ENCODE data around the gene C18orf32. TPM values are rescaled to one million over a fixed set of nuclear protein-coding genes. Genes with fewer than 3 reads are reported as not detected.
A peak's percentile ranks its signal among the peaks of the same experiment; 100 is the strongest.

Gene C18orf32
- total RNA-seq, 1 experiment from 2014 or later: 24.4 TPM

- no peaks in the 10 kb centered on the region for H3K79me1 ChIP-seq (ENCODE audit: insufficient read depth, low read depth, low read length, poor library complexity, severe bottlenecking)
- peaks cover 6% of the 10 kb centered on the region for H3K79me2 ChIP-seq (ENCODE audit: insufficient read depth, low read length)
- H2BK15ac ChIP-seq (ENCODE audit: low read depth, low read length): no peak overlapping the region
- no peaks in the 10 kb centered on the region for H3K23me2 ChIP-seq (ENCODE audit: insufficient read length, low read depth, low read length, poor library complexity, severe bottlenecking)
- H4K91ac ChIP-seq (ENCODE audit: insufficient read length, low read depth, low read length): no peak overlapping the region
- no peak overlapping the region for H3K14ac ChIP-seq (ENCODE audit: insufficient read depth, low read length)
- H3K18ac ChIP-seq (ENCODE audit: insufficient read length, low read depth, low read length): no peak overlapping the region
- no peak overlapping the region for H3K9ac ChIP-seq (ENCODE audit: extremely low read depth, insufficient read length, low read length)
- Mint-ChIP-seq H3K4me3 (peak overlapping the region in 1 of 2 experiments; percentile 7; a peak in 1 of 5 replicates), H3K9me3 (peaks cover 0 to 3% of the 10 kb centered on the region in 2 experiments; a peak in 1 of 5 replicates), H3K27me3 (ENCODE audit: low read depth) (no peaks in the 10 kb centered on the region; the same call in 1 of the 2 replicates), H3K4me1 (peaks cover 62 to 78% of the 10 kb centered on the region in 2 experiments), H3K27ac (peak overlapping the region in 1 of 3 experiments; percentile 36; a peak in 1 of 7 replicates), H3K36me3 (ENCODE audit: insufficient read depth in 1 of 3, low read depth in 3 of 3) (peaks cover 19 to 22% (median 20%) of the 10 kb centered on the region in 3 experiments)
- no peak overlapping the region for H3K4me2 ChIP-seq (ENCODE audit: insufficient read depth, insufficient read length, low read length)
- H3K23ac ChIP-seq (ENCODE audit: insufficient read length, low read depth, low read length): no peak overlapping the region
- H4K5ac ChIP-seq (ENCODE audit: insufficient read length, low read depth, low read length): no peak overlapping the region
- WGBS (ENCODE audit: extremely low coverage, insufficient read length, low lambda C conversion rate): no CpG with 5 or more reads among the region's 3 CpGs
- no peak overlapping the region for H2AK5ac ChIP-seq (ENCODE audit: insufficient read length, low read length)
- H3K9me3 ChIP-seq (ENCODE audit: control insufficient read depth, low read depth, low read length): no peaks in the 10 kb centered on the region
- no peak overlapping the region for H2AFZ ChIP-seq (ENCODE audit: low read length)
- no peaks in the 10 kb centered on the region for H3K27me3 ChIP-seq (ENCODE audit: insufficient read depth, low read length)
- no peaks in the 10 kb centered on the region for H4K20me1 ChIP-seq (ENCODE audit: control insufficient read depth, insufficient read depth, insufficient read length)
- peak; percentile 48 for DNase-seq
- peaks cover 2% of the 10 kb centered on the region; the same call in 1 of the 2 replicates for H3K4me1 ChIP-seq (ENCODE audit: insufficient read depth, low read length)
- no peak overlapping the region for H3K56ac ChIP-seq (ENCODE audit: insufficient read length, low read depth, low read length)
- H3K27ac ChIP-seq (ENCODE audit: insufficient read length, low read depth, low read length): no peak overlapping the region
- H4K8ac ChIP-seq (replicated peaks; ENCODE audit: insufficient read length, low read depth, low read length): no peak overlapping the region
- H2BK5ac ChIP-seq (ENCODE audit: insufficient read length, low read length): no peak overlapping the region
- no peak overlapping the region for H3K4ac ChIP-seq (ENCODE audit: low read depth, low read length)
- H2BK120ac ChIP-seq (ENCODE audit: low read depth, low read length, poor library complexity, severe bottlenecking): no peak overlapping the region
- no peak overlapping the region for H2BK20ac ChIP-seq (ENCODE audit: low read depth, low read length, poor library complexity, severe bottlenecking)
- TF ChIP-seq, protein P1, sequence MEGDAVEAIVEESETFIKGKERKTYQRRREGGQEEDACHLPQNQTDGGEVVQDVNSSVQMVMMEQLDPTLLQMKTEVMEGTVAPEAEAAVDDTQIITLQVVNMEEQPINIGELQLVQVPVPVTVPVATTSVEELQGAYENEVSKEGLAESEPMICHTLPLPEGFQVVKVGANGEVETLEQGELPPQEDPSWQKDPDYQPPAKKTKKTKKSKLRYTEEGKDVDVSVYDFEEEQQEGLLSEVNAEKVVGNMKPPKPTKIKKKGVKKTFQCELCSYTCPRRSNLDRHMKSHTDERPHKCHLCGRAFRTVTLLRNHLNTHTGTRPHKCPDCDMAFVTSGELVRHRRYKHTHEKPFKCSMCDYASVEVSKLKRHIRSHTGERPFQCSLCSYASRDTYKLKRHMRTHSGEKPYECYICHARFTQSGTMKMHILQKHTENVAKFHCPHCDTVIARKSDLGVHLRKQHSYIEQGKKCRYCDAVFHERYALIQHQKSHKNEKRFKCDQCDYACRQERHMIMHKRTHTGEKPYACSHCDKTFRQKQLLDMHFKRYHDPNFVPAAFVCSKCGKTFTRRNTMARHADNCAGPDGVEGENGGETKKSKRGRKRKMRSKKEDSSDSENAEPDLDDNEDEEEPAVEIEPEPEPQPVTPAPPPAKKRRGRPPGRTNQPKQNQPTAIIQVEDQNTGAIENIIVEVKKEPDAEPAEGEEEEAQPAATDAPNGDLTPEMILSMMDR (conservative IDR thresholded peaks at IDR 0.05): no peak
- H2BK12ac ChIP-seq (ENCODE audit: insufficient read length, low read depth, low read length): no peak overlapping the region
- no peak overlapping the region for H3T11ph ChIP-seq (ENCODE audit: low read length)
Measured at GRCh38 chr18:49495076-49495475, 8.0 kb upstream of the C18orf32 start.

All from H9 (cell line).